HepG2 (cell line): Measurements from ENCODE around the gene ZNF419. TPM values are rescaled to one million over a fixed set of nuclear protein-coding genes. Genes with fewer than 3 reads are reported as not detected.

ENCODE experiments used
- ATAC-seq: fragments of 200-7000 bp; cut with Tn5 transposase; 3 replicates; pipeline ENCODE4 v1.9.1; 2020; ENCODE audit warnings: mild to moderate bottlenecking, moderate library complexity
- BruUV-seq: library from RNA; stranded (reverse); fragments of 400-500 nt; replicated peaks from 2 replicates; lab custom pipeline; 2021; lab: Mats Ljungman, UMichigan
- CTCF ChIA-PET: fragments of 300-600 bp; formaldehyde crosslinking; extraction: SDS; loops from one replicate; lab custom pipeline; 2021; ENCODE audit warnings: low total read pairs, inconsistent platforms, low intra/inter-chr PET ratio; lab: Yijun Ruan, JAX
- POLR2A ChIA-PET: fragments of 350-600 bp; sonication (Branson Sonifier 250); formaldehyde crosslinking; loops from one replicate; lab custom pipeline; 2020; ENCODE audit warnings: antibody characterized with exemption, inconsistent platforms; lab: Yijun Ruan, JAX
- DNase-seq: peaks from one replicate; pipeline ENCODE4 v3.0.0-alpha.2; 2015; ENCODE audit warnings: low spot score
- FAIRE-seq: peaks from 3 replicates; lab custom pipeline; 2011; peaks lifted over from hg19 to GRCh38; lab: Jason Lieb, UNC
- H2AFZ ChIP-seq: one replicate; pipeline ENCODE4 v1.6.1; 2011; ENCODE audit warnings: low read length, inconsistent platforms
- H3K27ac ChIP-seq: fragments of 300-600 bp; 3 replicates; pipeline ENCODE4 v1.8.0; 2011; ENCODE audit warnings: mixed run types, mild to moderate bottlenecking, mixed read lengths, low read length, inconsistent platforms; ENCODE audit not compliant: insufficient read depth; ENCODE audit errors: extremely low read length
- H3K27me3 ChIP-seq, 2 experiments: fragments of 200-600 bp in 1 of 2; 2 replicates in 1 of 2; 3 replicates in 1 of 2; pipeline versions ENCODE4 v1.6.0 to v1.8.0; 2011; ENCODE audit warnings: low read length in 2 of 2, mild to moderate bottlenecking in 2 of 2, moderate library complexity in 2 of 2, inconsistent platforms in 1 of 2; ENCODE audit not compliant: insufficient read depth in 2 of 2, control insufficient read depth in 1 of 2
- H3K36me3 ChIP-seq, 2 experiments: fragments of 200-600 bp in 1 of 2; replicated peaks in 1 of 2; 2 replicates in 1 of 2; 3 replicates in 1 of 2; pipeline versions ENCODE4 v1.5.1 to v1.8.0; 2011; ENCODE audit warnings: low read length in 2 of 2, inconsistent platforms in 1 of 2; ENCODE audit not compliant: insufficient read depth in 2 of 2, control insufficient read depth in 1 of 2
- H3K4me1 ChIP-seq: 2 replicates; pipeline ENCODE4 v1.5.1; 2012; ENCODE audit warnings: low read length, inconsistent platforms; ENCODE audit not compliant: insufficient read depth
- H3K4me2 ChIP-seq: 2 replicates; pipeline ENCODE4 v1.6.0; 2011; ENCODE audit warnings: low read depth, low read length, inconsistent platforms
- H3K4me3 ChIP-seq, 3 experiments: fragments of 200-600 bp in 1 of 3; sonication (generic), shearing (Covaris generic) in 1 of 3; replicated peaks in 1 of 3; 2 replicates each; pipeline ENCODE4 v1.5.1; 2011 to 2016; ENCODE audit warnings: low read length in 3 of 3, inconsistent platforms in 2 of 3, low read depth in 2 of 3, mild to moderate bottlenecking in 2 of 3, control low read depth in 1 of 3, mixed read lengths in 1 of 3; ENCODE audit not compliant: insufficient read depth in 1 of 3
- H3K79me2 ChIP-seq: one replicate; pipeline ENCODE4 v1.6.1; 2011; ENCODE audit warnings: low read length, inconsistent platforms; ENCODE audit not compliant: insufficient read depth
- H3K9ac ChIP-seq: 2 replicates; pipeline ENCODE4 v1.6.0; 2011; ENCODE audit warnings: mild to moderate bottlenecking, low read depth, low read length, inconsistent platforms; ENCODE audit not compliant: insufficient read depth
- H3K9me3 ChIP-seq: 2 replicates; pipeline ENCODE4 v1.5.1; 2012; ENCODE audit warnings: mild to moderate bottlenecking, low read length
- H4K20me1 ChIP-seq: 2 replicates; pipeline ENCODE4 v1.6.0; 2011; ENCODE audit warnings: inconsistent platforms, mild to moderate bottlenecking, low read length, moderate library complexity; ENCODE audit not compliant: insufficient read depth
- AKNA ChIP-seq: sonication (generic); formaldehyde crosslinking; IDR thresholded peaks from 2 replicates; pipeline ENCODE4 v1.4.0; 2020; ENCODE audit warnings: missing genetic modification reagents, borderline replicate concordance
- GZF1 ChIP-seq: sonication (generic); formaldehyde crosslinking; IDR thresholded peaks from 2 replicates; pipeline ENCODE4 v1.5.1; 2020; ENCODE audit warnings: mild to moderate bottlenecking, missing genetic modification reagents
- PLSCR1 ChIP-seq: sonication (generic); formaldehyde crosslinking; IDR thresholded peaks from 2 replicates; pipeline ENCODE4 v1.5.0; 2020; ENCODE audit warnings: missing genetic modification reagents, mild to moderate bottlenecking, borderline replicate concordance
- TFDP2 ChIP-seq: sonication (generic); formaldehyde crosslinking; IDR thresholded peaks from 2 replicates; pipeline ENCODE4 v1.4.0; 2020; ENCODE audit warnings: missing genetic modification reagents
- ZNF275 ChIP-seq: sonication (generic); formaldehyde crosslinking; IDR thresholded peaks from 2 replicates; pipeline ENCODE4 v1.8.0; 2022; ENCODE audit warnings: missing genetic modification reagents, mild to moderate bottlenecking, inconsistent platforms, borderline replicate concordance
- ZNF281 ChIP-seq: sonication (generic); formaldehyde crosslinking; IDR thresholded peaks from 2 replicates; pipeline ENCODE4 v1.4.0; 2020; ENCODE audit warnings: missing genetic modification reagents, borderline replicate concordance
- ZNF343 ChIP-seq: sonication (generic); formaldehyde crosslinking; IDR thresholded peaks from 2 replicates; pipeline ENCODE4 v1.4.0; 2020; ENCODE audit warnings: mild to moderate bottlenecking, missing genetic modification reagents
- ZNF615 ChIP-seq: sonication (generic); formaldehyde crosslinking; IDR thresholded peaks from 2 replicates; pipeline ENCODE4 v1.5.0; 2020; ENCODE audit warnings: mild to moderate bottlenecking, missing genetic modification reagents, borderline replicate concordance
- WGBS: methylation state at CpG from one replicate; pipeline ENCODE4 v1.1.6; 2017; ENCODE audit warnings: low lambda C conversion rate; 5-methylcytosine and 5-hydroxymethylcytosine counted together
- in situ Hi-C: cut with HindIII; loops from 2 replicates; pipeline ENCODE4 v1.10.0; 2017; ENCODE audit warnings: low pct_unique_long_range_greater_than_20kb; ENCODE audit not compliant: extremely low pct_ligation_motif_present
- intact Hi-C: fragments of 100-400 bp; cut with micrococcal nuclease; formaldehyde crosslinking; loops from one replicate; pipeline ENCODE4 v1.10.0; 2022; ENCODE audit not compliant: unreplicated experiment
- polyA plus RNA-seq, 8 experiments: library from polyadenylated mRNA; depleted of rRNA in 3 of 8; stranded (reverse) in 7 of 8; unstranded in 1 of 8; fragments of >200 nt; fragmentation: Illumina TruSeq in 4 of 8; extraction: Trizol in 4 of 8; gene quantifications; 2 replicates each; pipeline versions ENCODE4 v1.2.1 to v1.2.3, GENCODE V29; 2011 to 2016; ENCODE audit warnings: low read depth in 4 of 8, missing spikeins in 1 of 8, mixed read lengths in 1 of 8; ENCODE audit not compliant: insufficient read depth in 1 of 8
- total RNA-seq, 5 experiments: library from RNA; depleted of rRNA; stranded (reverse); fragments of >200 nt; fragmentation: Illumina TruSeq; extraction: Trizol; gene quantifications; 2 replicates each; pipeline ENCODE4 v1.2.3, GENCODE V29; 2016; ENCODE audit warnings: low read depth in 1 of 5

ZNF419 gene
- total and polyA plus RNA-seq, 2 of the 13 experiments (the other 11 are each of a cell fraction or from before 2014, with no cell fraction given): 8.5 to 8.8 TPM

GRCh38 chr19:57465680-57466381 lies 21.7 kb upstream of the ZNF419 start (continued):
- TF ChIP-seq GZF1 (CRISPR knock-in tag) (no peak), ZNF275 (CRISPR knock-in tag) (no peak), ZNF343 (CRISPR knock-in tag) (no peak), PLSCR1 (CRISPR knock-in tag) (no peak)

- POLR2A ChIA-PET: no interaction called here
- DNase-seq (no peak), FAIRE-seq (no peak), ATAC-seq (no peak; the same call in 1 of the 3 replicates)
- 100% methylated on average over 4 of the region's 5 CpGs for WGBS
- no TSS peak for BruUV-seq
- CTCF ChIA-PET: interaction anchor here (1.3 kb wide), 1 partner anchor 688 kb away, joined by 6 read pairs; no protein-coding TSS in a partner anchor
- H3K9ac ChIP-seq: no peak overlapping the region
- no peak overlapping the region for H3K4me2 ChIP-seq
- H3K27ac ChIP-seq: no peak overlapping the region
- no peaks in the 10 kb centered on the region for H3K27me3 ChIP-seq
- H3K4me1 ChIP-seq: no peaks in the 10 kb centered on the region
- no peaks in the 10 kb centered on the region for H4K20me1 ChIP-seq
- H3K79me2 ChIP-seq: peaks cover 5% of the 10 kb centered on the region
- H3K4me3 ChIP-seq: no peak overlapping the region
- in situ Hi-C loops: no loop called here
- intact Hi-C loops: loop anchor here (5.0 kb wide), 1 partner anchor 436 kb away; no protein-coding TSS in a partner anchor
- no peaks in the 10 kb centered on the region for H3K9me3 ChIP-seq
- no peak overlapping the region for H2AFZ ChIP-seq
- H3K36me3 ChIP-seq: peaks cover 0 to 3% of the 10 kb centered on the region in 2 experiments; a peak in 2 of 5 replicates
- TF ChIP-seq ZNF281: no peak
- no peak for TF ChIP-seq AKNA (CRISPR knock-in tag)
- TF ChIP-seq TFDP2 (CRISPR knock-in tag): no peak
- no peak for TF ChIP-seq ZNF615 (CRISPR knock-in tag)
Measured at GRCh38 chr19:57466489-57466888, 21.1 kb upstream of the ZNF419 start.
